OCI-LY1 (cell line): ENCODE data around the gene ABLIM2.
"Not testable (repeated sequence)": the region's sequence is repeated elsewhere in the genome, so short reads cannot be mapped to it uniquely, and the experiment has no call there.

Experiments used
- H2AFZ ChIP-seq: fragments of 200-600 bp; sonication (generic), shearing (Covaris generic); 2 replicates; pipeline ENCODE4 v1.6.0; 2014; ENCODE audit warnings: antibody characterized with exemption, mild to moderate bottlenecking, low read length
- H3F3A ChIP-seq: fragments of 200-600 bp; sonication (generic), shearing (Covaris generic); 2 replicates; pipeline ENCODE4 v1.6.0; 2014; ENCODE audit warnings: mild to moderate bottlenecking, antibody characterized with exemption, low read length, moderate library complexity; ENCODE audit not compliant: insufficient read depth
- H3K27ac ChIP-seq: fragments of 200-600 bp; sonication (generic); 2 replicates; pipeline ENCODE4 v1.5.1; 2014; ENCODE audit warnings: low read length, mixed run types, mild to moderate bottlenecking, low read depth; ENCODE audit not compliant: poor library complexity, severe bottlenecking
- H3K27me3 ChIP-seq: fragments of 200-600 bp; sonication (generic); 2 replicates; pipeline ENCODE4 v1.6.0; 2014; ENCODE audit warnings: antibody characterized with exemption, mild to moderate bottlenecking, low read length, moderate library complexity; ENCODE audit not compliant: insufficient read depth
- H3K36me3 ChIP-seq: fragments of 200-600 bp; sonication (generic); 2 replicates; pipeline ENCODE4 v1.6.1; 2014; ENCODE audit warnings: mild to moderate bottlenecking, antibody characterized with exemption, low read length, moderate library complexity, mixed read lengths; ENCODE audit not compliant: insufficient read depth
- H3K4me1 ChIP-seq: fragments of 200-600 bp; sonication (generic); 2 replicates; pipeline ENCODE4 v1.5.1; 2014; ENCODE audit warnings: mild to moderate bottlenecking, low read length, moderate library complexity; ENCODE audit not compliant: insufficient read depth, severe bottlenecking
- H3K4me2 ChIP-seq: fragments of 200-600 bp; sonication (generic), shearing (Covaris generic); 2 replicates; pipeline ENCODE4 v1.6.1; 2014; ENCODE audit warnings: low read length
- H3K4me3 ChIP-seq: fragments of 200-600 bp; sonication (generic); 2 replicates; pipeline ENCODE4 v1.5.1; 2014; ENCODE audit warnings: low read length, low read depth, mild to moderate bottlenecking, mixed read lengths; ENCODE audit not compliant: poor library complexity, severe bottlenecking
- H3K79me2 ChIP-seq: fragments of 200-600 bp; shearing (Covaris generic); 2 replicates; pipeline ENCODE4 v1.6.1; 2016; ENCODE audit warnings: mixed run types, low read length, mixed read lengths; ENCODE audit not compliant: insufficient read depth
- H3K9ac ChIP-seq: fragments of 200-600 bp; sonication (generic), shearing (Covaris generic); 2 replicates; pipeline ENCODE4 v1.6.1; 2014; ENCODE audit warnings: mild to moderate bottlenecking, low read length, mixed read lengths
- H3K9me2 ChIP-seq: fragments of 200-600 bp; sonication (generic), shearing (Covaris generic); 2 replicates; pipeline ENCODE4 v1.6.1; 2014; ENCODE audit warnings: low read depth, mild to moderate bottlenecking, low read length, mixed read lengths
- H3K9me3 ChIP-seq: fragments of 200-600 bp; shearing (Covaris generic); 2 replicates; pipeline ENCODE4 v1.6.1; 2014; ENCODE audit warnings: low read length, mixed read lengths
- H4K20me1 ChIP-seq: fragments of 200-600 bp; sonication (generic), shearing (Covaris generic); 2 replicates; pipeline ENCODE4 v1.6.0; 2016; ENCODE audit warnings: mild to moderate bottlenecking, low read length; ENCODE audit not compliant: insufficient read depth
- CTCF ChIP-seq: fragments of 200-600 bp; sonication (generic), shearing (Covaris generic); IDR thresholded peaks from 2 replicates; pipeline ENCODE4 v1.5.1; 2017; ENCODE audit warnings: mild to moderate bottlenecking, antibody characterized with exemption, low read length, moderate library complexity, mixed read lengths
- EZH2 ChIP-seq: fragments of 200-600 bp; sonication (generic), shearing (Covaris generic); IDR thresholded peaks from 2 replicates; pipeline ENCODE4 v1.8.0; 2017; ENCODE audit warnings: borderline replicate concordance, mixed run types, mild to moderate bottlenecking, antibody characterized with exemption, low read length, moderate library complexity, mixed read lengths

The ABLIM2 gene

DNA sequence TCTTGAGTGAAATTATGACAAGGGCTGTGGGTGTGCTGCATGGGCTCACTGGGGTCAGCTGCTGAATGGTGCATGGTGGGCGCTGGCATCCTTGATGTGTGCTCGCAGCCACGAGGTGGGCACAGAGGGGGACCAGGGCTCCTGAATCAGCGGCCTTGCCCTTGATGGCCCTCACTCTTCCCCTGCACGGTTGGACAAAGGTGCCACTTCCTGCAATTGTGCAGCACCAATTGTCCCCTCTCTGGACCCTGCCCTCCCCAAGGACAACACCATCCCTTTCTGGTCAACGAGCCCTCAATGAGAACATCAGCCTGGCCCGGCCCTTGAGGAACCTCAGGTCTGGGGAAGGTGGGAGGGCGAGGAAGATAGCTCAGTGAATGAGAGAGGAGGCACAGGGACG is 16.1 kb downstream of the ABLIM2 start:
- H4K20me1 ChIP-seq: no peaks in the 10 kb centered on the region
- no peak overlapping the region for H3K4me3 ChIP-seq
- no peaks in the 10 kb centered on the region for H3K27me3 ChIP-seq
- no peak overlapping the region for H3K9ac ChIP-seq
- TF ChIP-seq EZH2: no peak
- TF ChIP-seq CTCF: no peak
- H3K27ac ChIP-seq: no peak overlapping the region
- H3K4me1 ChIP-seq: peaks cover 6% of the 10 kb centered on the region
- H3K9me2 ChIP-seq: no peaks in the 10 kb centered on the region
- H3K36me3 ChIP-seq: no peaks in the 10 kb centered on the region
- no peaks in the 10 kb centered on the region for H3K9me3 ChIP-seq
- no peaks in the 10 kb centered on the region for H3K79me2 ChIP-seq
- no peaks in the 10 kb centered on the region for H3F3A ChIP-seq
- H3K4me2 ChIP-seq: no peak overlapping the region
- no peak overlapping the region for H2AFZ ChIP-seq

GRCh38 chr4:8141935-8142334 is 16.7 kb downstream of the ABLIM2 start:
- Histone ChIP-seq H3F3A (no peaks in the 10 kb centered on the region), H3K27me3 (no peaks in the 10 kb centered on the region), H3K4me3 (no peak overlapping the region), H3K9me2 (no peaks in the 10 kb centered on the region), H3K9ac (no peak overlapping the region), H3K9me3 (no peaks in the 10 kb centered on the region), H4K20me1 (no peaks in the 10 kb centered on the region), H3K27ac (no peak overlapping the region), H3K4me1 (no peaks in the 10 kb centered on the region), H2AFZ (no peak overlapping the region), H3K4me2 (no peak overlapping the region), H3K36me3 (no peaks in the 10 kb centered on the region), H3K79me2 (no peaks in the 10 kb centered on the region)
- TF ChIP-seq CTCF (no peak), EZH2 (no peak)

DNA sequence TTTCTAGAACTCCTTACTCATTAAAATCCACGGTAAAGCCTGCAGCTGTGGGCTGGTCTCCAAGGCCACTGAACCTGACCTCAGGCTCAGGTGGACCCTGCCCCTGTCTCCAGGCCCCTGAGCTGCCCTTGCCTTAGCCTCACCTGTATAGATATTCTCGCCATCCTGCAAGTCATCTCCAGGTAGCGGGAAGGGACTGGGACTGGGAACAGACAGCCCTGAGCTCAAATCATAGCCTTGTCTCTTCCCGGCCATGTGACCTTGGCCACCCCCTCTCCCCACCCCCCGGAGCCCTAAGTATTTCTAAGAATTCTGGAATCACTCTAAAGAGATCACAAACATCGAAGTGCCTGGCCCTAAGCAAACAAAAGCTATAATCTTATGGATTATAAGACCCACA is 17.7 kb downstream of the ABLIM2 start:
- no peaks in the 10 kb centered on the region for H3K9me2 ChIP-seq
- no peaks in the 10 kb centered on the region for H3K36me3 ChIP-seq
- no peaks in the 10 kb centered on the region for H3K4me1 ChIP-seq
- H4K20me1 ChIP-seq: no peaks in the 10 kb centered on the region
- no peaks in the 10 kb centered on the region for H3K27me3 ChIP-seq
- H3K27ac ChIP-seq: no peak overlapping the region
- H3K9ac ChIP-seq: no peak overlapping the region
- H3K4me3 ChIP-seq: no peak overlapping the region
- TF ChIP-seq EZH2: no peak
- TF ChIP-seq CTCF: no peak
- H3K79me2 ChIP-seq: no peaks in the 10 kb centered on the region
- H3K4me2 ChIP-seq: no peak overlapping the region
- H3K9me3 ChIP-seq: no peaks in the 10 kb centered on the region
- no peaks in the 10 kb centered on the region for H3F3A ChIP-seq
- H2AFZ ChIP-seq: no peak overlapping the region

- H3K9ac ChIP-seq, H2AFZ ChIP-seq, H3K27me3 ChIP-seq, H3K79me2 ChIP-seq, H3K4me3 ChIP-seq, H3K36me3 ChIP-seq, H3K9me3 ChIP-seq, H3K27ac ChIP-seq, H3F3A ChIP-seq, H3K9me2 ChIP-seq, H4K20me1 ChIP-seq, H3K4me2 ChIP-seq, H3K4me1 ChIP-seq: not testable (repeated sequence)
Measured at GRCh38 chr4:8139726-8140125, 18.9 kb downstream of the ABLIM2 start.
